ENCODE data around the gene HIRA. TPM values are rescaled to one million over a fixed set of nuclear protein-coding genes. Genes with fewer than 3 reads are reported as not detected.

Gene HIRA
- total and polyA plus RNA-seq, 11 donors = 3.7 to 25.4 (median 17.3) TPM

- no peaks in the 10 kb centered on the region for H3K27me3 ChIP-seq
- peaks cover 0 to 99% (median 93%) of the 10 kb centered on the region in 9 donors for H3K36me3 ChIP-seq
- no peak overlapping the region for H3K4me3 ChIP-seq
- TF ChIP-seq CTCF (IDR thresholded peaks at IDR 0.05) = no peak
- TF ChIP-seq POLR2A (IDR thresholded peaks at IDR 0.05) = no peak
- DNase-seq = no peak
- no peaks in the 10 kb centered on the region for H3K4me1 ChIP-seq
- ATAC-seq = no peak
- H3K9me3 ChIP-seq = no peaks in the 10 kb centered on the region
- intact Hi-C loops (cut with DNase I) = no loop called here
- H3K27ac ChIP-seq = no peak overlapping the region
- 85 to 94% (median 91%) methylated on average over 8 of the region's 8 CpGs for WGBS, 4 donors
Measured at GRCh38 chr22:19360300-19360792, 71.2 kb downstream of the HIRA start.

- Histone ChIP-seq H3K4me3 (no peak overlapping the region), H3K9me3 (no peaks in the 10 kb centered on the region), H3K27me3 (no peaks in the 10 kb centered on the region), H3K36me3 (peaks cover 0 to 99% (median 94%) of the 10 kb centered on the region in 9 donors), H3K27ac (no peak overlapping the region), H3K4me1 (no peaks in the 10 kb centered on the region)
- 90 to 99% (median 93%) methylated on average over 6 of the region's 6 CpGs for WGBS, 4 donors
- intact Hi-C loops (cut with DNase I) = no loop called here
- DNase-seq = no peak
- TF ChIP-seq POLR2A (IDR thresholded peaks at IDR 0.05) (no peak), CTCF (IDR thresholded peaks at IDR 0.05) (no peak)
- ATAC-seq = no peak
Measured at GRCh38 chr22:19359554-19360299, 71.8 kb downstream of the HIRA start.

DNA sequence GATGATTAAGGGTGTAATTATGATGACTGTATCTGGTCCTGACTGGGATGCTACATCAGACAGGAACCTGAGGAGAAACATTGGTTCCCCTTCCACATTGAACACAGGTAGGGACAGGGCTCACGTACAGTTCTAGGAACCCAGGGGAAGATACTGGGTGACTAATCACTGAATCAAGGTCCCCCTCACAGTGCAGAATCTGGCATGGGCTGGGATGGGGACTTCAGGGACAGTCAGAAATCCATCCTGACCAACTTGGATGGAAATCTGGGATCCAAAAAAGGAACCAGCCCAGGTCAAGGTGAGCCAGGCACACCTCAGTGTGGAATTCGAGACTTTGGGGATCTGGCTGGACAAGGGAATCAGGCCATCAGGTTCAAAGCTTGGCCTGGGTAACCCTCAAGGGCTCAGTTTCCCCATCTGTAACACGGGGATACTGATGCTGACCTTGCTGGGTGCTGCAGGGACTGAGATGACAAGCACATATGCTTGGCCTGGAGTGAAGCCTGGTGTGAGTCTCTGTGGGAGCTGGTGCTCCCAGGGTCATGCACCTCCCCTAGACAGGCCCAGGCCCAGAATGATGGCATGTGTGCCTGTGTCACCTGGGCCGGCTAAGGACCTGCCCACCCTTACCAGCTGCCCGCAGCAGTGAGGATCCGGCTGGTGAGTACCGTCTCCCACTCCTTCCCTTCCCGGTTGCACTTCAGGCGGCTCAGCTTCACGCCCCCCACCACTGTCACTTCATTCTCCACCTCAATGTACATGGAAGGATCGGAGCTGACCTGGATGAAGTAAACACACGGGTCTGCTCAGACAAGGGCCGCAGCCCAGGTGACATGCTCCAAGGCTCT lies 72.6 kb downstream of the HIRA start:
- H3K36me3 ChIP-seq = peaks cover 0 to 100% (median 94%) of the 10 kb centered on the region in 9 donors
- H3K27me3 ChIP-seq = no peaks in the 10 kb centered on the region

More for the DNA sequence above, 72.6 kb downstream of the HIRA start:
- H3K27ac ChIP-seq = no peak overlapping the region
- no peak for ATAC-seq
- H3K9me3 ChIP-seq = no peaks in the 10 kb centered on the region
- no peak for DNase-seq
- WGBS, 4 donors = 96 to 97% (median 96%) methylated on average over 9 to 13 of the region's 13 CpGs
- no peaks in the 10 kb centered on the region for H3K4me1 ChIP-seq
- no peak for TF ChIP-seq POLR2A (IDR thresholded peaks at IDR 0.05)
- no peak for TF ChIP-seq CTCF (IDR thresholded peaks at IDR 0.05)
- intact Hi-C loops (cut with DNase I) = no loop called here
- H3K4me3 ChIP-seq = no peak overlapping the region
